Measurements from ENCODE around the gene TNNT2. TPM values are rescaled to one million over a fixed set of nuclear protein-coding genes. Genes with fewer than 3 reads are reported as not detected.

Gene TNNT2
- total and polyA plus RNA-seq, 2 of the 4 experiments (the other 2 are of a cell fraction), result 0.18 to 1.2 TPM

DNA sequence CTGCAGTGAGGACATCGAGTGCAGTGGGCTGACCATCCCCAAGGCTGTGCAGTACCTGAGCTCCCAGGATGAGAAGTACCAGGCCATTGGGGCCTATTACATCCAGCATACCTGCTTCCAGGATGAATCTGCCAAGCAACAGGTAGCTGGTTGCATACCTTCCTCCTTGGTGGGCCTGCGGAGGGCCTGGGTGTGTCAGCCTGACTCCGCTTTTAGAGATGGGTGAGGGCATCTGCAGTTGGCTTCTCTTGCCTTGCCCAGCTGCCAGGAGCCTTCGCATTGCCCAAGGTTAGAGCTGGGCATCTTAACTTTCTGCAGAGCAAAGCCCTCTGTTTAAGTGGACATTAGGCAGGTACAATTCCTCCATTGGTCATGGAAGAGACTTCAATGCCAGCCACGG lies 60.9 kb downstream of the TNNT2 start:
- H3K9me1 ChIP-seq (ENCODE audit: insufficient read depth, low read length), result no peaks in the 10 kb centered on the region
- peaks cover 80% of the 10 kb centered on the region for H3K27me3 ChIP-seq (ENCODE audit: control insufficient read depth, insufficient read depth, low read length)
- dilution Hi-C loops (cut with HindIII; ENCODE audit: low sequenced_read_pairs, unreplicated experiment) (no loop called here), intact Hi-C loops (cut with micrococcal nuclease) (no loop called here), in situ Hi-C loops (cut with MboI; ENCODE audit: low sequenced_read_pairs) (no loop called here)
- no peak overlapping the region for H2AK5ac ChIP-seq (ENCODE audit: low read depth, low read length)
- H3K36me3 ChIP-seq (ENCODE audit: control insufficient read depth, insufficient read depth, low read length), result no peaks in the 10 kb centered on the region
- H2BK15ac ChIP-seq (ENCODE audit: low read depth, low read length), result no peak overlapping the region
- ATAC-seq (ENCODE audit: low read depth) (no peak), DNase-seq (no peak)
- TF ChIP-seq MXI1 (IDR thresholded peaks at IDR 0.05; ENCODE audit: borderline replicate concordance, low read depth, low read length) (no peak), RFX5 (IDR thresholded peaks at IDR 0.05; ENCODE audit: low read depth, low read length) (no peak), MAZ (IDR thresholded peaks at IDR 0.05; ENCODE audit: borderline replicate concordance, low read depth, low read length) (no peak), MAFK (IDR thresholded peaks at IDR 0.05; ENCODE audit: low read depth, low read length) (no peak), BHLHE40 (IDR thresholded peaks at IDR 0.05; ENCODE audit: low read depth, low read length) (no peak), POLR2A (IDR thresholded peaks at IDR 0.05; ENCODE audit: low read depth, low read length) (no peak), RCOR1 (IDR thresholded peaks at IDR 0.05; ENCODE audit: insufficient replicate concordance, low read length) (no peak), NFE2L2 (IDR thresholded peaks at IDR 0.05; ENCODE audit: low read depth, low read length) (no peak), USF2 (IDR thresholded peaks at IDR 0.05; ENCODE audit: low read depth, low read length) (no peak), CHD1 (IDR thresholded peaks at IDR 0.05; ENCODE audit: low read depth, low read length) (no peak), SMC3 (IDR thresholded peaks at IDR 0.05; ENCODE audit: low read depth, low read length) (no peak), RAD21 (IDR thresholded peaks at IDR 0.05; ENCODE audit: low read length) (no peak), CEBPB (IDR thresholded peaks at IDR 0.05; ENCODE audit: low read depth, low read length) (no peak), ELK1 (IDR thresholded peaks at IDR 0.05; ENCODE audit: borderline replicate concordance, low read depth, low read length) (no peak), FOS (IDR thresholded peaks at IDR 0.05; ENCODE audit: low read depth, low read length) (no peak)
- TF ChIP-seq, protein P1, sequence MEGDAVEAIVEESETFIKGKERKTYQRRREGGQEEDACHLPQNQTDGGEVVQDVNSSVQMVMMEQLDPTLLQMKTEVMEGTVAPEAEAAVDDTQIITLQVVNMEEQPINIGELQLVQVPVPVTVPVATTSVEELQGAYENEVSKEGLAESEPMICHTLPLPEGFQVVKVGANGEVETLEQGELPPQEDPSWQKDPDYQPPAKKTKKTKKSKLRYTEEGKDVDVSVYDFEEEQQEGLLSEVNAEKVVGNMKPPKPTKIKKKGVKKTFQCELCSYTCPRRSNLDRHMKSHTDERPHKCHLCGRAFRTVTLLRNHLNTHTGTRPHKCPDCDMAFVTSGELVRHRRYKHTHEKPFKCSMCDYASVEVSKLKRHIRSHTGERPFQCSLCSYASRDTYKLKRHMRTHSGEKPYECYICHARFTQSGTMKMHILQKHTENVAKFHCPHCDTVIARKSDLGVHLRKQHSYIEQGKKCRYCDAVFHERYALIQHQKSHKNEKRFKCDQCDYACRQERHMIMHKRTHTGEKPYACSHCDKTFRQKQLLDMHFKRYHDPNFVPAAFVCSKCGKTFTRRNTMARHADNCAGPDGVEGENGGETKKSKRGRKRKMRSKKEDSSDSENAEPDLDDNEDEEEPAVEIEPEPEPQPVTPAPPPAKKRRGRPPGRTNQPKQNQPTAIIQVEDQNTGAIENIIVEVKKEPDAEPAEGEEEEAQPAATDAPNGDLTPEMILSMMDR (conservative IDR thresholded peaks at IDR 0.05; ENCODE audit: low read depth, low read length), result no peak
- 50% methylated on average over 2 of the region's 5 CpGs; no CpG with 5 or more reads in 1 of the 2 experiments for WGBS, 2 experiments (ENCODE audit: extremely low coverage in 2 of 2, insufficient read length in 1 of 2)
- H3K9ac ChIP-seq (ENCODE audit: low read depth, low read length), result no peak overlapping the region
- no peak overlapping the region for H4K5ac ChIP-seq (ENCODE audit: low read depth, low read length)
- H4K91ac ChIP-seq (ENCODE audit: insufficient read depth, low read depth, low read length), result no peak overlapping the region
- CTCF ChIA-PET, result no interaction called here
- no peak overlapping the region for H2BK5ac ChIP-seq (ENCODE audit: low read depth, low read length, poor library complexity, severe bottlenecking)
- H2AK9ac ChIP-seq (replicated peaks; ENCODE audit: low read depth, low read length, poor library complexity), result no peak overlapping the region
- no peaks in the 10 kb centered on the region for H3K9me3 ChIP-seq (ENCODE audit: control insufficient read depth, insufficient read depth, low read length)
- H2BK20ac ChIP-seq (ENCODE audit: low read depth, low read length), result no peak overlapping the region
- no peak overlapping the region for H3K23ac ChIP-seq (ENCODE audit: low read depth, low read length)
- H4K20me1 ChIP-seq (ENCODE audit: insufficient read depth, low read length), result no peaks in the 10 kb centered on the region
- H3K27ac ChIP-seq (ENCODE audit: insufficient read depth, low read length), result no peak overlapping the region
- POLR2A ChIA-PET (ENCODE audit: unreplicated experiment), result no interaction called here
- no peak overlapping the region for H3K4me2 ChIP-seq (ENCODE audit: low read depth, low read length)
- H3K4me3 ChIP-seq (ENCODE audit: insufficient read depth, low read depth, low read length), result no peak overlapping the region
- BruUV-seq (replicated peaks), result no TSS peak
- H2BK120ac ChIP-seq (ENCODE audit: low read depth, low read length), result no peak overlapping the region
- H2AFZ ChIP-seq (replicated peaks; ENCODE audit: low read length, poor library complexity), result no peak overlapping the region
- no peaks in the 10 kb centered on the region for H3K79me1 ChIP-seq (ENCODE audit: low read depth in 1 of 2, low read length in 2 of 2)
- no peak overlapping the region for H3K56ac ChIP-seq (ENCODE audit: extremely low read depth, insufficient read depth, low read length)
- no peak overlapping the region for H3K14ac ChIP-seq (replicated peaks; ENCODE audit: low read depth, low read length)
- H3K4ac ChIP-seq (ENCODE audit: low read depth, low read length), result no peak overlapping the region
- no peaks in the 10 kb centered on the region for H3K4me1 ChIP-seq (ENCODE audit: control insufficient read depth, insufficient read depth, low read length)
- no peak overlapping the region for H4K8ac ChIP-seq (ENCODE audit: low read depth in 2 of 2, low read length in 2 of 2)
- H3K18ac ChIP-seq (ENCODE audit: low read depth, low read length), result no peak overlapping the region

Data from IMR-90 (cell line).